GM12878 (cell line): Measurements from ENCODE around the gene FZD10. TPM values are rescaled to one million over a fixed set of nuclear protein-coding genes. Genes with fewer than 3 reads are reported as not detected.

Source experiments
- CEBPZ ChIP-seq: fragments of 150-350 bp; IDR thresholded peaks from 2 replicates; pipeline ENCODE4 v1.6.1; 2016; ENCODE audit warnings: low read depth, low read length
- POLR2AphosphoS2 ChIP-seq: IDR thresholded peaks from 2 replicates; pipeline ENCODE4 v1.6.1; 2011; ENCODE audit warnings: low read depth, mild to moderate bottlenecking, low read length, improper control_type of control experiment, moderate library complexity
- RELB ChIP-seq: fragments of 450-650 bp; IDR thresholded peaks from 2 replicates; pipeline ENCODE4 v1.6.1; 2017; ENCODE audit warnings: low read depth, mild to moderate bottlenecking, moderate library complexity
- polyA plus RNA-seq, 11 experiments: library from polyadenylated mRNA; depleted of rRNA in 4 of 11; unstranded in 6 of 11; stranded (reverse) in 5 of 11; fragments of >200 nt; fragmentation: Nextera tagmentation in 4 of 11; fragmentation: Illumina TruSeq in 1 of 11; extraction: Ambion mirVana in 4 of 11; extraction: Trizol in 1 of 11; gene quantifications; 1 replicate in 1 of 11; 2 replicates in 10 of 11; pipeline versions ENCODE4 v1.2.1 to v1.2.3, GENCODE V29; 2011 to 2016; ENCODE audit warnings: inconsistent platforms in 2 of 11, missing spikeins in 2 of 11, low read depth in 1 of 11
- total RNA-seq, 4 experiments: library from RNA; depleted of rRNA in 3 of 4; stranded (reverse); fragments of >200 nt in 3 of 4; fragmentation: Illumina TruSeq in 1 of 4; extraction: Trizol in 1 of 4; gene quantifications; 2 replicates each; pipeline versions ENCODE4 v1.2.1 to v1.2.3, GENCODE V29; 2013 to 2021
- TF ChIP-seq, protein P1 (sequence below): IDR thresholded peaks from 2 replicates; pipeline ENCODE4 v1.6.1; 2012; ENCODE audit warnings: mild to moderate bottlenecking, low read depth, low read length

Gene FZD10
- total and polyA plus RNA-seq, 10 of the 15 experiments (the other 5 are each of a cell fraction or from before 2014, with no cell fraction given): not detected

- TF ChIP-seq CEBPZ (no peak), RELB (no peak), POLR2AphosphoS2 (no peak)
- TF ChIP-seq, protein P1, sequence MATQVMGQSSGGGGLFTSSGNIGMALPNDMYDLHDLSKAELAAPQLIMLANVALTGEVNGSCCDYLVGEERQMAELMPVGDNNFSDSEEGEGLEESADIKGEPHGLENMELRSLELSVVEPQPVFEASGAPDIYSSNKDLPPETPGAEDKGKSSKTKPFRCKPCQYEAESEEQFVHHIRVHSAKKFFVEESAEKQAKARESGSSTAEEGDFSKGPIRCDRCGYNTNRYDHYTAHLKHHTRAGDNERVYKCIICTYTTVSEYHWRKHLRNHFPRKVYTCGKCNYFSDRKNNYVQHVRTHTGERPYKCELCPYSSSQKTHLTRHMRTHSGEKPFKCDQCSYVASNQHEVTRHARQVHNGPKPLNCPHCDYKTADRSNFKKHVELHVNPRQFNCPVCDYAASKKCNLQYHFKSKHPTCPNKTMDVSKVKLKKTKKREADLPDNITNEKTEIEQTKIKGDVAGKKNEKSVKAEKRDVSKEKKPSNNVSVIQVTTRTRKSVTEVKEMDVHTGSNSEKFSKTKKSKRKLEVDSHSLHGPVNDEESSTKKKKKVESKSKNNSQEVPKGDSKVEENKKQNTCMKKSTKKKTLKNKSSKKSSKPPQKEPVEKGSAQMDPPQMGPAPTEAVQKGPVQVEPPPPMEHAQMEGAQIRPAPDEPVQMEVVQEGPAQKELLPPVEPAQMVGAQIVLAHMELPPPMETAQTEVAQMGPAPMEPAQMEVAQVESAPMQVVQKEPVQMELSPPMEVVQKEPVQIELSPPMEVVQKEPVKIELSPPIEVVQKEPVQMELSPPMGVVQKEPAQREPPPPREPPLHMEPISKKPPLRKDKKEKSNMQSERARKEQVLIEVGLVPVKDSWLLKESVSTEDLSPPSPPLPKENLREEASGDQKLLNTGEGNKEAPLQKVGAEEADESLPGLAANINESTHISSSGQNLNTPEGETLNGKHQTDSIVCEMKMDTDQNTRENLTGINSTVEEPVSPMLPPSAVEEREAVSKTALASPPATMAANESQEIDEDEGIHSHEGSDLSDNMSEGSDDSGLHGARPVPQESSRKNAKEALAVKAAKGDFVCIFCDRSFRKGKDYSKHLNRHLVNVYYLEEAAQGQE: no peak
- TF ChIP-seq, all 136 proteins: peak for 0
Measured at GRCh38 chr12:130162267-130162666, at the start of gene FZD10 (continued).
